Measurements from ENCODE around the gene CPNE5.
"Not testable (repeated sequence)": the region's sequence is repeated elsewhere in the genome, so short reads cannot be mapped to it uniquely, and the experiment has no call there.

The CPNE5 gene

GRCh38 chr6:36720251-36721141 is 118.7 kb downstream of the CPNE5 start:
- Mint-ChIP-seq H3K4me1 (ENCODE audit: low read depth) (peaks cover 11% of the 10 kb centered on the region), H3K4me3 (no peak overlapping the region), H3K9me3 (no peaks in the 10 kb centered on the region), H3K27ac (no peak overlapping the region), H3K27me3 (no peaks in the 10 kb centered on the region), H3K36me3 (ENCODE audit: low read depth) (peaks cover 5% of the 10 kb centered on the region)
- intact Hi-C loops (cut with micrococcal nuclease), result no loop called here

GRCh38 chr6:36719126-36719525 is 120.1 kb downstream of the CPNE5 start:
- peaks cover 5% of the 10 kb centered on the region for H3K36me3 Mint-ChIP-seq (ENCODE audit: low read depth)
- no peaks in the 10 kb centered on the region for H3K27me3 Mint-ChIP-seq
- intact Hi-C loops (cut with micrococcal nuclease), result no loop called here
- H3K9me3 Mint-ChIP-seq, result no peaks in the 10 kb centered on the region
- peaks cover 6% of the 10 kb centered on the region for H3K4me1 Mint-ChIP-seq (ENCODE audit: low read depth)
- no peak overlapping the region for H3K4me3 Mint-ChIP-seq
- H3K27ac Mint-ChIP-seq, result no peak overlapping the region

GRCh38 chr6:36718560-36718959 is 120.7 kb downstream of the CPNE5 start:
- peaks cover 6% of the 10 kb centered on the region for H3K4me1 Mint-ChIP-seq (ENCODE audit: low read depth)
- no peak overlapping the region for H3K27ac Mint-ChIP-seq
- H3K27me3 Mint-ChIP-seq, result no peaks in the 10 kb centered on the region
- no peak overlapping the region for H3K4me3 Mint-ChIP-seq
- peaks cover 5% of the 10 kb centered on the region for H3K36me3 Mint-ChIP-seq (ENCODE audit: low read depth)
- intact Hi-C loops (cut with micrococcal nuclease), result no loop called here
- no peaks in the 10 kb centered on the region for H3K9me3 Mint-ChIP-seq

- intact Hi-C loops (cut with micrococcal nuclease), result no loop called here
- no peaks in the 10 kb centered on the region for H3K27me3 Mint-ChIP-seq
These were observed 121.2 kb downstream of the CPNE5 start for GRCh38 chr6:36717871-36718540.

GRCh38 chr6:36717231-36717825 is 121.9 kb downstream of the CPNE5 start:
- H3K36me3 Mint-ChIP-seq (ENCODE audit: low read depth), result peaks cover 5% of the 10 kb centered on the region
- intact Hi-C loops (cut with micrococcal nuclease), result no loop called here
- no peaks in the 10 kb centered on the region for H3K27me3 Mint-ChIP-seq
- no peak overlapping the region for H3K4me3 Mint-ChIP-seq
- H3K4me1 Mint-ChIP-seq (ENCODE audit: low read depth), result peaks cover 6% of the 10 kb centered on the region
- no peak overlapping the region for H3K27ac Mint-ChIP-seq
- no peaks in the 10 kb centered on the region for H3K9me3 Mint-ChIP-seq

More at GRCh38 chr6:36717871-36718540, 121.2 kb downstream of the CPNE5 start:
- Mint-ChIP-seq H3K4me1 (ENCODE audit: low read depth) (peaks cover 6% of the 10 kb centered on the region), H3K9me3 (no peaks in the 10 kb centered on the region), H3K27ac (no peak overlapping the region), H3K36me3 (ENCODE audit: low read depth) (peaks cover 5% of the 10 kb centered on the region), H3K4me3 (no peak overlapping the region)

- no peaks in the 10 kb centered on the region for H3K9me3 Mint-ChIP-seq
- H3K27me3 Mint-ChIP-seq, result no peaks in the 10 kb centered on the region
- H3K27ac Mint-ChIP-seq, result no peak overlapping the region
- peaks cover 6% of the 10 kb centered on the region for H3K4me1 Mint-ChIP-seq (ENCODE audit: low read depth)
- intact Hi-C loops (cut with micrococcal nuclease), result no loop called here
- H3K4me3 Mint-ChIP-seq, result no peak overlapping the region
- H3K36me3 Mint-ChIP-seq (ENCODE audit: low read depth), result peaks cover 5% of the 10 kb centered on the region
These were observed 122.7 kb downstream of the CPNE5 start for GRCh38 chr6:36716476-36717093.

GRCh38 chr6:36715469-36715868 is 123.8 kb downstream of the CPNE5 start:
- no peak overlapping the region for H3K4me3 Mint-ChIP-seq
- no peak overlapping the region for H3K27ac Mint-ChIP-seq
- H3K36me3 Mint-ChIP-seq (ENCODE audit: low read depth), result peaks cover 5% of the 10 kb centered on the region
- intact Hi-C loops (cut with micrococcal nuclease), result no loop called here
- no peaks in the 10 kb centered on the region for H3K27me3 Mint-ChIP-seq
- no peaks in the 10 kb centered on the region for H3K9me3 Mint-ChIP-seq
- peaks cover under 1% of the 10 kb centered on the region for H3K4me1 Mint-ChIP-seq (ENCODE audit: low read depth)

- H3K27ac Mint-ChIP-seq, result no peak overlapping the region
- no peaks in the 10 kb centered on the region for H3K9me3 Mint-ChIP-seq
- H3K36me3 Mint-ChIP-seq (ENCODE audit: low read depth), result peaks cover 5% of the 10 kb centered on the region
- no peak overlapping the region for H3K4me3 Mint-ChIP-seq
- H3K27me3 Mint-ChIP-seq, result no peaks in the 10 kb centered on the region
- intact Hi-C loops (cut with micrococcal nuclease), result no loop called here
- H3K4me1 Mint-ChIP-seq (ENCODE audit: low read depth), result no peaks in the 10 kb centered on the region
These were observed 124.7 kb downstream of the CPNE5 start for GRCh38 chr6:36714511-36714910.

- intact Hi-C loops (cut with micrococcal nuclease), result no loop called here
- no peak overlapping the region for H3K27ac Mint-ChIP-seq
These were observed 125.4 kb downstream of the CPNE5 start for GRCh38 chr6:36713846-36714245.

GRCh38 chr6:36712816-36713215 is 126.4 kb downstream of the CPNE5 start:
- Mint-ChIP-seq H3K4me1 (ENCODE audit: low read depth) (no peaks in the 10 kb centered on the region), H3K27ac (no peak overlapping the region), H3K36me3 (ENCODE audit: low read depth) (peaks cover under 1% of the 10 kb centered on the region), H3K9me3 (no peaks in the 10 kb centered on the region), H3K4me3 (no peak overlapping the region), H3K27me3 (no peaks in the 10 kb centered on the region)
- intact Hi-C loops (cut with micrococcal nuclease), result no loop called here

More at GRCh38 chr6:36713846-36714245, 125.4 kb downstream of the CPNE5 start:
- Mint-ChIP-seq H3K36me3 (ENCODE audit: low read depth) (peaks cover 5% of the 10 kb centered on the region), H3K4me1 (ENCODE audit: low read depth) (no peaks in the 10 kb centered on the region), H3K4me3 (no peak overlapping the region), H3K27me3 (no peaks in the 10 kb centered on the region), H3K9me3 (no peaks in the 10 kb centered on the region)

GRCh38 chr6:36706339-36706738 is 132.9 kb downstream of the CPNE5 start:
- H3K9me3 Mint-ChIP-seq, result no peaks in the 10 kb centered on the region
- no peaks in the 10 kb centered on the region for H3K36me3 Mint-ChIP-seq (ENCODE audit: low read depth)
- no peak overlapping the region for H3K27ac Mint-ChIP-seq
- H3K27me3 Mint-ChIP-seq, result no peaks in the 10 kb centered on the region
- no peak overlapping the region for H3K4me3 Mint-ChIP-seq
- intact Hi-C loops (cut with micrococcal nuclease), result no loop called here
- peaks cover 19% of the 10 kb centered on the region for H3K4me1 Mint-ChIP-seq (ENCODE audit: low read depth)

GRCh38 chr6:36704961-36705577 is 134.2 kb downstream of the CPNE5 start:
- H3K4me1 Mint-ChIP-seq (ENCODE audit: low read depth), result peaks cover 29% of the 10 kb centered on the region
- H3K27me3 Mint-ChIP-seq; H3K4me3 Mint-ChIP-seq; H3K9me3 Mint-ChIP-seq; H3K36me3 Mint-ChIP-seq (ENCODE audit: low read depth); H3K27ac Mint-ChIP-seq; intact Hi-C loops (cut with micrococcal nuclease): not testable (repeated sequence)

GRCh38 chr6:36703982-36704381 is 135.3 kb downstream of the CPNE5 start:
- no peaks in the 10 kb centered on the region for H3K27me3 Mint-ChIP-seq
- H3K36me3 Mint-ChIP-seq (ENCODE audit: low read depth), result no peaks in the 10 kb centered on the region
- intact Hi-C loops (cut with micrococcal nuclease), result no loop called here
- no peak overlapping the region for H3K4me3 Mint-ChIP-seq
- H3K4me1 Mint-ChIP-seq (ENCODE audit: low read depth), result peaks cover 39% of the 10 kb centered on the region
- H3K9me3 Mint-ChIP-seq, result no peaks in the 10 kb centered on the region
- H3K27ac Mint-ChIP-seq, result no peak overlapping the region
